ENCODE data around the gene CREB3L1.

The CREB3L1 gene

DNA sequence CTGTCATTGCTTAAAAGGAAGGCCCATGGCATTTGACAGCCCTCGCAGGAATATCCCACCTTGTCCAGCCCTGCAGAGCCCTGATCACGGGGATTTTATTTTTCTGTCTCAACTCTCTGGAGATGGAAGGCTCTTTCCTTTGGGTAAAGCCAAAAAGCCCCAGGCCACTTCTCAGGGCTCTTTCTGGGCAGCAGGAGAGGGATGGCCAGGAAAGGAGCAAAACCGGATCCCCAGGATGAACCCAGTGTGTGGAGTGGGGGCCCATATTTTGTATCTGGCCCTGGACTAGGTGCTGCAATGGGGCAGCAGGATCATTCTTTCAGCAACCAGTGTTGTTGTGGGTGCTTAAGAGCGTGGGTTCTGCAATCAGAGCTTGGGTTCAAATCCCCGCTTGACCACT is 11.0 kb downstream of the CREB3L1 start:
- H3K9me2 ChIP-seq (replicated peaks; ENCODE audit: insufficient read depth, low read length): no peaks in the 10 kb centered on the region
- H2AFZ ChIP-seq (ENCODE audit: low read depth, low read length, severe bottlenecking): no peak overlapping the region
- no peaks in the 10 kb centered on the region for H3F3A ChIP-seq (ENCODE audit: insufficient read depth)
- no peaks in the 10 kb centered on the region for H3K36me3 ChIP-seq (ENCODE audit: low read length)
- no peaks in the 10 kb centered on the region for H3K79me2 ChIP-seq (ENCODE audit: insufficient read depth, low read length)
- no peak overlapping the region for H3K27ac ChIP-seq (ENCODE audit: low read depth, low read length)
- no peaks in the 10 kb centered on the region for H3K27me3 ChIP-seq (ENCODE audit: low read length)
- H3K4me2 ChIP-seq (ENCODE audit: low read depth, low read length, poor library complexity, severe bottlenecking): no peak overlapping the region
- no peak overlapping the region for H3K9ac ChIP-seq (ENCODE audit: low read length)
- H3K9me3 ChIP-seq (ENCODE audit: insufficient read depth, low read length): no peaks in the 10 kb centered on the region
- no peak overlapping the region for H3K4me3 ChIP-seq (ENCODE audit: insufficient read depth, low read length, poor library complexity, severe bottlenecking)
- TF ChIP-seq, protein P1, sequence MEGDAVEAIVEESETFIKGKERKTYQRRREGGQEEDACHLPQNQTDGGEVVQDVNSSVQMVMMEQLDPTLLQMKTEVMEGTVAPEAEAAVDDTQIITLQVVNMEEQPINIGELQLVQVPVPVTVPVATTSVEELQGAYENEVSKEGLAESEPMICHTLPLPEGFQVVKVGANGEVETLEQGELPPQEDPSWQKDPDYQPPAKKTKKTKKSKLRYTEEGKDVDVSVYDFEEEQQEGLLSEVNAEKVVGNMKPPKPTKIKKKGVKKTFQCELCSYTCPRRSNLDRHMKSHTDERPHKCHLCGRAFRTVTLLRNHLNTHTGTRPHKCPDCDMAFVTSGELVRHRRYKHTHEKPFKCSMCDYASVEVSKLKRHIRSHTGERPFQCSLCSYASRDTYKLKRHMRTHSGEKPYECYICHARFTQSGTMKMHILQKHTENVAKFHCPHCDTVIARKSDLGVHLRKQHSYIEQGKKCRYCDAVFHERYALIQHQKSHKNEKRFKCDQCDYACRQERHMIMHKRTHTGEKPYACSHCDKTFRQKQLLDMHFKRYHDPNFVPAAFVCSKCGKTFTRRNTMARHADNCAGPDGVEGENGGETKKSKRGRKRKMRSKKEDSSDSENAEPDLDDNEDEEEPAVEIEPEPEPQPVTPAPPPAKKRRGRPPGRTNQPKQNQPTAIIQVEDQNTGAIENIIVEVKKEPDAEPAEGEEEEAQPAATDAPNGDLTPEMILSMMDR (IDR thresholded peaks at IDR 0.05; ENCODE audit: insufficient read depth, low read length, poor library complexity, severe bottlenecking): no peak
- TF ChIP-seq EZH2phosphoT487 (conservative IDR thresholded peaks at IDR 0.05; ENCODE audit: low read length): no peak
- H4K20me1 ChIP-seq (ENCODE audit: low read depth, low read length): no peaks in the 10 kb centered on the region

DNA sequence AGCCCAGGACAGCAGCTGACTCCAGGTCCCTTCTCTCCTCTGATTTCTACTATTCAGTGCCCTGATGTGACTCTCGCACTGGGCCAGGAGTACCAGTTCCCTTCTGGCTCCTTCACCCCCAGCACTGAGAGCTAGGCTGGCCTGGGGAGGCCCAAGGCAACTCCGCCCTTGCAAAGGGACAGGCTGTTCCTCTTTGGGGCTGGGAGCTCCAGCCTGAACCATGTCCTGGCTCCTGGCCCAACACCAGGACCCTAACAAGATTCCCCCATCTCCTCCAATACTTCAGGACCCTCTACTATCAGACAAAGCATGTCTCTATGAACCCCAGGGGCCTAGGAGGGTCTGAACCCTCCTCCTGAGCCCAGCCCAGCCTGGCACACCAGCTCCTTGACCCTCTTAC is 12.5 kb downstream of the CREB3L1 start:
- Histone ChIP-seq H3K9ac (ENCODE audit: low read length) (no peak overlapping the region), H3K36me3 (ENCODE audit: low read length) (no peaks in the 10 kb centered on the region), H3K27ac (ENCODE audit: low read depth, low read length) (no peak overlapping the region), H3K79me2 (ENCODE audit: insufficient read depth, low read length) (no peaks in the 10 kb centered on the region), H4K20me1 (ENCODE audit: low read depth, low read length) (no peaks in the 10 kb centered on the region), H3K4me3 (ENCODE audit: insufficient read depth, low read length, poor library complexity, severe bottlenecking) (no peak overlapping the region), H3K9me3 (ENCODE audit: insufficient read depth, low read length) (no peaks in the 10 kb centered on the region), H3K27me3 (ENCODE audit: low read length) (no peaks in the 10 kb centered on the region), H3K9me2 (replicated peaks; ENCODE audit: insufficient read depth, low read length) (no peaks in the 10 kb centered on the region), H3K4me2 (ENCODE audit: low read depth, low read length, poor library complexity, severe bottlenecking) (no peak overlapping the region), H3F3A (ENCODE audit: insufficient read depth) (no peaks in the 10 kb centered on the region), H2AFZ (ENCODE audit: low read depth, low read length, severe bottlenecking) (no peak overlapping the region)
- no peak for TF ChIP-seq EZH2phosphoT487 (conservative IDR thresholded peaks at IDR 0.05; ENCODE audit: low read length)
- TF ChIP-seq, protein P1 (IDR thresholded peaks at IDR 0.05; ENCODE audit: insufficient read depth, low read length, poor library complexity, severe bottlenecking): no peak

DNA sequence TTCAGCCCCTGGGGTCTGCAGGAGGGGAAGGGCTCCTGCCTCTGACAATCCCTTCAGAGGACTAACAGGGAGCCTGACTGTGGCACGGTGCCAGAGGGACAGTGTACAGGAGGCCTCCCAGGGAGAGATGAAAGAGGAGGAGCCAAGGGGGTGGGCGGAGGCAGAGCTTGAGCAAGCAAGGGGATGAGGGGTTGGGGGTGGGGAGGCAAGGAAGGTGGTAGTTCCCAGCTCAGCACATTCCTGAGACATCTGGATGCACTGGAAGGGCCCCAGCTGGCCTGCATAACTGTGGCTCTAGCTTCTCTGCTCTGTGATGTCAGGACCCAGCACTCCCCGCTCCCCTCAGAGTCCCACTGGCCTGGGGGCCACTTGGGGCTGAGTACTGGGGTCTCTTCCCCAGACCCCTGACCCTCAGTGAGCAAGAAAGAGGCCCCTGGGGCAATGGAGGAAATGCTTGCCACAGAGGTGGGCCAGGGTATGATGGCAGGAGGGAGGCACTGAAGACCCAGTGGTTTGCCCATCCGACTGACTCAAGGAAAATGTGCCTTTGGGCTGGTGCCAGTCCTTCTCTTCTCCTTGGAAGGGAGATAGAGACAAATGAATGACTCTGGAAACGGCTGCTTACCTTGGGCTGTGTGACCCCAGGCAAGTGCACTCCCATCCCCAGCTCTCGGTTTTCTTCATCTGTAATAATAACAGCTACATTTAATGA is 13.3 kb downstream of the CREB3L1 start:
- Histone ChIP-seq H3K27ac (ENCODE audit: low read depth, low read length) (no peak overlapping the region), H3K9ac (ENCODE audit: low read length) (no peak overlapping the region), H3K9me2 (replicated peaks; ENCODE audit: insufficient read depth, low read length) (no peaks in the 10 kb centered on the region), H4K20me1 (ENCODE audit: low read depth, low read length) (no peaks in the 10 kb centered on the region), H3K9me3 (ENCODE audit: insufficient read depth, low read length) (no peaks in the 10 kb centered on the region), H3F3A (ENCODE audit: insufficient read depth) (no peaks in the 10 kb centered on the region), H2AFZ (ENCODE audit: low read depth, low read length, severe bottlenecking) (no peak overlapping the region), H3K4me3 (ENCODE audit: insufficient read depth, low read length, poor library complexity, severe bottlenecking) (no peak overlapping the region), H3K27me3 (ENCODE audit: low read length) (no peaks in the 10 kb centered on the region), H3K36me3 (ENCODE audit: low read length) (no peaks in the 10 kb centered on the region), H3K4me2 (ENCODE audit: low read depth, low read length, poor library complexity, severe bottlenecking) (no peak overlapping the region), H3K79me2 (ENCODE audit: insufficient read depth, low read length) (no peaks in the 10 kb centered on the region)
- TF ChIP-seq, protein P1 (IDR thresholded peaks at IDR 0.05; ENCODE audit: insufficient read depth, low read length, poor library complexity, severe bottlenecking): no peak
- TF ChIP-seq EZH2phosphoT487 (conservative IDR thresholded peaks at IDR 0.05; ENCODE audit: low read length): no peak
